ENCODE measurements around the gene C9orf85.

Gene C9orf85

GRCh38 chr9:71908825-71909224 lies 2.6 kb upstream of the C9orf85 start:
- DNase-seq: no peak

- peak; percentile 65 for DNase-seq
Observed at GRCh38 chr9:71909887-71910649, 1.4 kb upstream of the C9orf85 start.

- no peak for DNase-seq
Observed at GRCh38 chr9:71910650-71911060, 784 bp upstream of the C9orf85 start.

- DNase-seq: no peak
Observed at GRCh38 chr9:71911908-71912335, 483 bp downstream of the C9orf85 start.

GRCh38 chr9:71915495-71915894 lies 4.1 kb downstream of the C9orf85 start:
- DNase-seq: no peak

GRCh38 chr9:71916834-71917534 lies 5.5 kb downstream of the C9orf85 start:
- DNase-seq: peak; percentile 27

GRCh38 chr9:71918419-71918818 lies 7.0 kb downstream of the C9orf85 start:
- no peak for DNase-seq

- DNase-seq: no peak
Observed at GRCh38 chr9:71920456-71921189, 9.2 kb downstream of the C9orf85 start.

GRCh38 chr9:71921190-71921814 lies 9.9 kb downstream of the C9orf85 start:
- no peak for DNase-seq

GRCh38 chr9:71924576-71924975 lies 13.1 kb downstream of the C9orf85 start:
- DNase-seq: no peak

GRCh38 chr9:71925834-71926233 lies 14.4 kb downstream of the C9orf85 start:
- no peak for DNase-seq

GRCh38 chr9:71928376-71928775 lies 16.9 kb downstream of the C9orf85 start:
- DNase-seq: no peak

GRCh38 chr9:71928806-71929205 lies 17.4 kb downstream of the C9orf85 start:
- DNase-seq: no peak

- DNase-seq: no peak
Observed at GRCh38 chr9:71929223-71929622, 17.8 kb downstream of the C9orf85 start.

- DNase-seq: no peak
Observed at GRCh38 chr9:71929791-71930440, 18.5 kb downstream of the C9orf85 start.

- no peak for DNase-seq
Observed at GRCh38 chr9:71931166-71931565, 19.7 kb downstream of the C9orf85 start.

- no peak for DNase-seq
Observed at GRCh38 chr9:71936066-71936465, 24.6 kb downstream of the C9orf85 start.

- no peak for DNase-seq
Observed at GRCh38 chr9:71937070-71937625, 25.7 kb downstream of the C9orf85 start.

GRCh38 chr9:71937898-71938297 lies 26.5 kb downstream of the C9orf85 start:
- DNase-seq: no peak

- DNase-seq: no peak
Observed at GRCh38 chr9:71941060-71941568, 29.7 kb downstream of the C9orf85 start.

- DNase-seq: no peak
Observed at GRCh38 chr9:71941998-71942567, 30.6 kb downstream of the C9orf85 start.

All from stimulated activated CD4-positive, alpha-beta T cell treated with anti-CD3 and anti-CD28 coated beads, Interleukin-15, amount 100 ng/mL, for 24 hours (primary cell).